ENCODE results near the gene HOXC12. TPM values are rescaled to one million over a fixed set of nuclear protein-coding genes. Genes with fewer than 3 reads are reported as not detected.

The HOXC12 gene
- total RNA-seq, 1 experiment from 2014 or later, result 5.1 TPM

DNA sequence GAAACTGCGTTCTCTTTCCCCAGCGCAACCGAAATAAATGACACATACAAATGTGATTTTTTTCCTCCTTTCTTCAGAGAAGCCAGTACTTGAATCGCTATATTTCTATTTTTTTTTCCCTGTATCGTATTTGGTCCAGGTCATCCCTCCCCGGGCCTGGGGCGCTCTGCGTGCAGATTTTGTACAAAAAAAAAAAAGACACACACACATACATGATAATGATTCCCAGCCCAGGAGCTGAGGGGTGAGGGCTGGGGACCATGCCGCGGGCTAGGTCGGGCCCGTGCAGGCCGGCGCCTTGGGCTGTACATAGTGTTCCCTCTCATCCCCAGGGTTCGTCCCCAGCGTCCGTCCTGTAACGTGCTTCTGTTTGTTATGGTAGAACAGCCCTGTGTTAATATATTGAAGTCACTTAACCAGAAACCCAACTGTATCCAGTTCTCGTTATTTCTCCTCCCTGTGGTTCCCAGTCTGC is 48.2 kb downstream of the HOXC12 start:
- no peaks in the 10 kb centered on the region for H3K9me3 ChIP-seq (ENCODE audit: control insufficient read depth, insufficient read depth, low read depth, low read length)
- in situ Hi-C loops (cut with HindIII; ENCODE audit: low pct_unique_long_range_greater_than_20kb, low sequenced_read_pairs) (no loop called here), intact Hi-C loops (cut with micrococcal nuclease; ENCODE audit: unreplicated experiment) (no loop called here)
- no TSS peak for BruUV-seq (replicated peaks)
- POLR2A ChIA-PET, result interaction anchor here (0.5 to 0.8 kb wide), 2 partner anchors 15 to 17 kb away, joined by 3 to 5 read pairs; no protein-coding TSS in a partner anchor
- TF ChIP-seq SIN3A (IDR thresholded peaks at IDR 0.05; ENCODE audit: borderline replicate concordance, insufficient read depth, low read depth, low read length) (no peak), TCF7L2 (IDR thresholded peaks at IDR 0.05; ENCODE audit: low read depth, low read length) (no peak), POLR2AphosphoS5 (IDR thresholded peaks at IDR 0.05; ENCODE audit: low read depth, low read length) (peak; percentile 48; the same call in 1 of the 2 replicates)
- H3K4me3 ChIP-seq (ENCODE audit: low read depth in 2 of 2, low read length in 2 of 2), result peak overlapping the region; percentile 66 to 67
- no peaks in the 10 kb centered on the region for H3K27me3 ChIP-seq (ENCODE audit: control insufficient read depth, insufficient read depth, low read length)
- ATAC-seq (no peak), DNase-seq (ENCODE audit: low read depth, low spot score) (no peak)
- H3K36me3 ChIP-seq (ENCODE audit: control insufficient read depth, insufficient read depth, low read length), result peaks cover 3% of the 10 kb centered on the region
- peaks cover 39% of the 10 kb centered on the region for H3K4me1 ChIP-seq (ENCODE audit: control insufficient read depth, insufficient read depth, low read length)
- H3K27ac ChIP-seq (ENCODE audit: low read length), result peak overlapping the region; percentile 99
- CTCF ChIA-PET, result interaction anchor here (0.7 kb wide), 1 partner anchor 15 kb away, joined by 5 read pairs; no protein-coding TSS in a partner anchor

DNA sequence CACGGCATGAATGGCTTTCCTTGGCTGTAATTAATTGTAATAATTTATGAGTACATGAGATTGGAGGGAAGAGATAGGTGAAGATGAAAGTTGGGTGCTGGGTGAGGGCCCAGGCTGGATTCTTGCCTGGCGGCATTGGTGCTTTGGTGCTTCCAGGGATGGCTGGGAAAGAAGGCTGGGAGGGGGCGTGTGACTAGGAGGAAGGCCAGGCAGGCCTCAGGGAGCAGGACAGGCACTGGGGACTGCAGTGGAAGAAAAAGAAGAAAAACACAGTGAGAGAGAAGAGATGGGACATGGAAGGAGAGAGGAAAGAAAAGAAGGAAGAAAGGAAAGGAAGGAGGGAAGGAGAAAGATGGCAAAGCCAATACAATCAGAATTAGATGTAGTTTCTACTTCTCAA is 48.9 kb downstream of the HOXC12 start:
- ChIA-PET POLR2A (interaction anchor here (0.5 to 0.8 kb wide), 2 partner anchors 16 to 17 kb away, joined by 3 to 5 read pairs; no protein-coding TSS in a partner anchor), CTCF (interaction anchor here (0.6 to 0.7 kb wide), 2 partner anchors 14 to 23 kb away, joined by 4 to 5 read pairs; no protein-coding TSS in a partner anchor)
- no peak for DNase-seq (ENCODE audit: low read depth, low spot score)
- no peak for ATAC-seq
- TF ChIP-seq, protein P1, sequence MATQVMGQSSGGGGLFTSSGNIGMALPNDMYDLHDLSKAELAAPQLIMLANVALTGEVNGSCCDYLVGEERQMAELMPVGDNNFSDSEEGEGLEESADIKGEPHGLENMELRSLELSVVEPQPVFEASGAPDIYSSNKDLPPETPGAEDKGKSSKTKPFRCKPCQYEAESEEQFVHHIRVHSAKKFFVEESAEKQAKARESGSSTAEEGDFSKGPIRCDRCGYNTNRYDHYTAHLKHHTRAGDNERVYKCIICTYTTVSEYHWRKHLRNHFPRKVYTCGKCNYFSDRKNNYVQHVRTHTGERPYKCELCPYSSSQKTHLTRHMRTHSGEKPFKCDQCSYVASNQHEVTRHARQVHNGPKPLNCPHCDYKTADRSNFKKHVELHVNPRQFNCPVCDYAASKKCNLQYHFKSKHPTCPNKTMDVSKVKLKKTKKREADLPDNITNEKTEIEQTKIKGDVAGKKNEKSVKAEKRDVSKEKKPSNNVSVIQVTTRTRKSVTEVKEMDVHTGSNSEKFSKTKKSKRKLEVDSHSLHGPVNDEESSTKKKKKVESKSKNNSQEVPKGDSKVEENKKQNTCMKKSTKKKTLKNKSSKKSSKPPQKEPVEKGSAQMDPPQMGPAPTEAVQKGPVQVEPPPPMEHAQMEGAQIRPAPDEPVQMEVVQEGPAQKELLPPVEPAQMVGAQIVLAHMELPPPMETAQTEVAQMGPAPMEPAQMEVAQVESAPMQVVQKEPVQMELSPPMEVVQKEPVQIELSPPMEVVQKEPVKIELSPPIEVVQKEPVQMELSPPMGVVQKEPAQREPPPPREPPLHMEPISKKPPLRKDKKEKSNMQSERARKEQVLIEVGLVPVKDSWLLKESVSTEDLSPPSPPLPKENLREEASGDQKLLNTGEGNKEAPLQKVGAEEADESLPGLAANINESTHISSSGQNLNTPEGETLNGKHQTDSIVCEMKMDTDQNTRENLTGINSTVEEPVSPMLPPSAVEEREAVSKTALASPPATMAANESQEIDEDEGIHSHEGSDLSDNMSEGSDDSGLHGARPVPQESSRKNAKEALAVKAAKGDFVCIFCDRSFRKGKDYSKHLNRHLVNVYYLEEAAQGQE (IDR thresholded peaks at IDR 0.05; ENCODE audit: insufficient read depth in 1 of 2, low read depth in 2 of 2, low read length in 1 of 2), result no peak
- TF ChIP-seq TCF7L2 (IDR thresholded peaks at IDR 0.05; ENCODE audit: low read depth, low read length), result no peak
- TF ChIP-seq SIN3A (IDR thresholded peaks at IDR 0.05; ENCODE audit: borderline replicate concordance, insufficient read depth, low read depth, low read length), result no peak
- no peak for TF ChIP-seq POLR2AphosphoS5 (IDR thresholded peaks at IDR 0.05; ENCODE audit: low read depth, low read length)
- TF ChIP-seq, protein P2, sequence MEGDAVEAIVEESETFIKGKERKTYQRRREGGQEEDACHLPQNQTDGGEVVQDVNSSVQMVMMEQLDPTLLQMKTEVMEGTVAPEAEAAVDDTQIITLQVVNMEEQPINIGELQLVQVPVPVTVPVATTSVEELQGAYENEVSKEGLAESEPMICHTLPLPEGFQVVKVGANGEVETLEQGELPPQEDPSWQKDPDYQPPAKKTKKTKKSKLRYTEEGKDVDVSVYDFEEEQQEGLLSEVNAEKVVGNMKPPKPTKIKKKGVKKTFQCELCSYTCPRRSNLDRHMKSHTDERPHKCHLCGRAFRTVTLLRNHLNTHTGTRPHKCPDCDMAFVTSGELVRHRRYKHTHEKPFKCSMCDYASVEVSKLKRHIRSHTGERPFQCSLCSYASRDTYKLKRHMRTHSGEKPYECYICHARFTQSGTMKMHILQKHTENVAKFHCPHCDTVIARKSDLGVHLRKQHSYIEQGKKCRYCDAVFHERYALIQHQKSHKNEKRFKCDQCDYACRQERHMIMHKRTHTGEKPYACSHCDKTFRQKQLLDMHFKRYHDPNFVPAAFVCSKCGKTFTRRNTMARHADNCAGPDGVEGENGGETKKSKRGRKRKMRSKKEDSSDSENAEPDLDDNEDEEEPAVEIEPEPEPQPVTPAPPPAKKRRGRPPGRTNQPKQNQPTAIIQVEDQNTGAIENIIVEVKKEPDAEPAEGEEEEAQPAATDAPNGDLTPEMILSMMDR (IDR thresholded peaks at IDR 0.05), result no peak
- no TSS peak for BruUV-seq (replicated peaks)
- Histone ChIP-seq H3K4me3 (ENCODE audit: low read depth in 2 of 2, low read length in 2 of 2) (peak overlapping the region; percentile 47 to 66), H3K4me1 (ENCODE audit: control insufficient read depth, insufficient read depth, low read length) (peaks cover 44% of the 10 kb centered on the region), H3K9me3 (ENCODE audit: control insufficient read depth, insufficient read depth, low read depth, low read length) (no peaks in the 10 kb centered on the region), H3K36me3 (ENCODE audit: control insufficient read depth, insufficient read depth, low read length) (peaks cover 3% of the 10 kb centered on the region), H3K27ac (ENCODE audit: low read length) (peak overlapping the region; percentile 99), H3K27me3 (ENCODE audit: control insufficient read depth, insufficient read depth, low read length) (no peaks in the 10 kb centered on the region)
- intact Hi-C loops (cut with micrococcal nuclease; ENCODE audit: unreplicated experiment) (no loop called here), in situ Hi-C loops (cut with HindIII; ENCODE audit: low pct_unique_long_range_greater_than_20kb, low sequenced_read_pairs) (no loop called here)

Data from Panc1 (cell line).